ENCODE data around the gene PRKAR2B.

DNA sequence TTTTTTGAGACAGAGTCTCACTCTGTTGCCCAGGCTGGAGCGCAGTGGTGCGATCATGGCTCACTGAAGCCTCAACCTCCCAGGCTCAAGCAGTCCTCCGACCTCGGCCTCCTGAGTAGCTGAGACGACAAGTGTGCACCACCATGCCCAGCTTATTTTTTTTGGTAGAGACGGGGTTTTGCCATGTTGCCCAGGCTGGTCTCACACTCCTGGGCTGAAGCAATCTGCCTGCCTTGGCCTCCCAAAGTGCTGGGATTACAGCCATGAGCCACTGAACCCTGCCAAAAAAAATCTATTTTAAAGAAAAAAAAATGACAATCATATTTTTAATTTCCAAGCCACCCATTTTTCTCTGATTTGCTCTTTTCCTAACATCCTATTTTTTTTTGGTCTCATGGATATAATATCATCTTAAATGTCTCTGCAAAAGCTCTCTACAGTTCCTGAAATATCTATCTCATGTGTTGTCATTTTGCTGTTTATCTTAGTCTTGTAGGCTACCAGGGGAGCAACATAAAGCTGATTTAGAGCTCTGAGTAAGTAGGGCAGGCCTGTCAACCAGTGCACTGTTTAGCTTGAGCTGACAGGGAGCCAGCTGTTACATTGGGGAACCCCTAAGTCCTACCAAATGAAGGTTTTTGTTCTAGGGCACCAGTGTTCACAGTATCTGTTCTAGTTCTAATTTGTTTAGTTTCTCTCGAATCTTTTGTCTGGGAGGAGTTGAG, 94.4 kb downstream of the PRKAR2B start:
- TF ChIP-seq, protein P1, sequence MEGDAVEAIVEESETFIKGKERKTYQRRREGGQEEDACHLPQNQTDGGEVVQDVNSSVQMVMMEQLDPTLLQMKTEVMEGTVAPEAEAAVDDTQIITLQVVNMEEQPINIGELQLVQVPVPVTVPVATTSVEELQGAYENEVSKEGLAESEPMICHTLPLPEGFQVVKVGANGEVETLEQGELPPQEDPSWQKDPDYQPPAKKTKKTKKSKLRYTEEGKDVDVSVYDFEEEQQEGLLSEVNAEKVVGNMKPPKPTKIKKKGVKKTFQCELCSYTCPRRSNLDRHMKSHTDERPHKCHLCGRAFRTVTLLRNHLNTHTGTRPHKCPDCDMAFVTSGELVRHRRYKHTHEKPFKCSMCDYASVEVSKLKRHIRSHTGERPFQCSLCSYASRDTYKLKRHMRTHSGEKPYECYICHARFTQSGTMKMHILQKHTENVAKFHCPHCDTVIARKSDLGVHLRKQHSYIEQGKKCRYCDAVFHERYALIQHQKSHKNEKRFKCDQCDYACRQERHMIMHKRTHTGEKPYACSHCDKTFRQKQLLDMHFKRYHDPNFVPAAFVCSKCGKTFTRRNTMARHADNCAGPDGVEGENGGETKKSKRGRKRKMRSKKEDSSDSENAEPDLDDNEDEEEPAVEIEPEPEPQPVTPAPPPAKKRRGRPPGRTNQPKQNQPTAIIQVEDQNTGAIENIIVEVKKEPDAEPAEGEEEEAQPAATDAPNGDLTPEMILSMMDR (IDR thresholded peaks at IDR 0.05; ENCODE audit: poor library complexity): no peak
- TF ChIP-seq EZH2 (IDR thresholded peaks at IDR 0.05; ENCODE audit: borderline replicate concordance): no peak

Data from hepatocyte (in vitro differentiated cells).